ENCODE results near the gene PCYT1B. TPM values are rescaled to one million over a fixed set of nuclear protein-coding genes. Genes with fewer than 3 reads are reported as not detected.
A peak's percentile ranks its signal among the peaks of the same experiment; 100 is the strongest.

Gene PCYT1B
- total and polyA plus RNA-seq, 2 experiments from 2014 or later: 5.8 to 14.6 TPM

DNA sequence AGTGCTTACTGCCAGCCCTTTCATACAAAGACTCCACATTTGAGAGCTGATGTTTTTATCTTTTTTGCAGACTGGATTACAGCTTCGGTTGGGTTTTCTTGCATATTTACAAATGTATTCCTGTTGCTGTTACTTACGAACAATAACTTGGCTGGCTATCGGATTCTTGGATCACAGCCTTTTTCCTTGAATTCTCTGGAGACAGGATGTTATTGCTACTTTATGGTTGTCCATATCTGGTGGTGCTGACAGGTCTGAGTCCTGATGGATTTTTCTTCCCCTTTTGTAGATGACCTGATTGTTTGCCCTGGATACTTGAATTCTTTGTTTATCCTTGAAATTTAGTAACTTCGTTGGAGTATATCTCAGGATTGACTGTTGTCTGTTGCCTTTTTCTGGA, 104.4 kb downstream of the PCYT1B start (continued):
- TF ChIP-seq ZNF462 (CRISPR knock-in tag; IDR thresholded peaks at IDR 0.05): no peak

GRCh38 chrX:24536551-24536950, 110.6 kb downstream of the PCYT1B start:
- H4K20me1 ChIP-seq (replicated peaks; ENCODE audit: insufficient read depth): no peaks in the 10 kb centered on the region
- peaks cover 4% of the 10 kb centered on the region; the same call in 1 of the 2 replicates for H3K36me3 ChIP-seq (ENCODE audit: insufficient read depth)
- Mint-ChIP-seq H3K4me3 (no peak overlapping the region), H3K4me1 (no peaks in the 10 kb centered on the region), H3K27me3 (ENCODE audit: insufficient read depth, low read depth, poor library complexity) (peaks cover 4% of the 10 kb centered on the region), H3K27ac (no peak overlapping the region), H3K36me3 (ENCODE audit: low read depth) (peaks cover 10% of the 10 kb centered on the region), H3K9me3 (no peaks in the 10 kb centered on the region)
- DNase-seq (ENCODE audit: low spot score) (no peak), ATAC-seq (no peak)
- no peaks in the 10 kb centered on the region for H3K9me2 ChIP-seq (ENCODE audit: insufficient read depth)
- no peak for TF ChIP-seq ETS1 (IDR thresholded peaks at IDR 0.05)
- no peaks in the 10 kb centered on the region for H3K27me3 ChIP-seq (ENCODE audit: insufficient read depth)
- no peaks in the 10 kb centered on the region for H3K4me1 ChIP-seq (ENCODE audit: insufficient read depth)
- H3K27ac ChIP-seq (ENCODE audit: low read depth): no peak overlapping the region
- H3K4me3 ChIP-seq: no peak overlapping the region
- H3K79me2 ChIP-seq (replicated peaks; ENCODE audit: insufficient read depth): no peaks in the 10 kb centered on the region
- H3F3A ChIP-seq (replicated peaks; ENCODE audit: low read depth): no peaks in the 10 kb centered on the region
- H3K4me2 ChIP-seq: no peak overlapping the region
- no peak overlapping the region for H2AFZ ChIP-seq

- Histone ChIP-seq H3K27ac (ENCODE audit: low read depth) (peak overlapping the region; percentile 77), H3K4me1 (ENCODE audit: insufficient read depth) (peaks cover 40% of the 10 kb centered on the region), H3K27me3 (ENCODE audit: insufficient read depth) (no peaks in the 10 kb centered on the region), H3K36me3 (ENCODE audit: insufficient read depth) (no peaks in the 10 kb centered on the region), H3K4me3 (no peak overlapping the region), H3K4me2 (no peak overlapping the region; the same call in 1 of the 2 replicates), H3K9me2 (ENCODE audit: insufficient read depth) (no peaks in the 10 kb centered on the region), H3F3A (replicated peaks; ENCODE audit: low read depth) (no peaks in the 10 kb centered on the region), H4K20me1 (replicated peaks; ENCODE audit: insufficient read depth) (no peaks in the 10 kb centered on the region), H3K79me2 (replicated peaks; ENCODE audit: insufficient read depth) (no peaks in the 10 kb centered on the region), H2AFZ (no peak overlapping the region)
- no peak overlapping the region for H3K27ac Mint-ChIP-seq
- no peak overlapping the region for H3K4me3 Mint-ChIP-seq
- peak; percentile 50 for DNase-seq (ENCODE audit: low spot score)
- peak; percentile 85 for ATAC-seq
- H3K9me3 Mint-ChIP-seq: no peaks in the 10 kb centered on the region
- peaks cover 11% of the 10 kb centered on the region; the same call in 2 of the 3 replicates for H3K36me3 Mint-ChIP-seq (ENCODE audit: low read depth)
- peaks cover 45% of the 10 kb centered on the region for H3K4me1 Mint-ChIP-seq
- H3K27me3 Mint-ChIP-seq (ENCODE audit: insufficient read depth, low read depth, poor library complexity): peaks cover 6% of the 10 kb centered on the region
- no peak for TF ChIP-seq ZNF462 (CRISPR knock-in tag; IDR thresholded peaks at IDR 0.05)
- TF ChIP-seq CREB1 (CRISPR knock-in tag; IDR thresholded peaks at IDR 0.05; ENCODE audit: low read depth): no peak
Measured at GRCh38 chrX:24528605-24529004, 118.5 kb downstream of the PCYT1B start.

All from GM23338 (cell line).